HEK293 (cell line): Measurements from ENCODE around the gene AATK.
A peak's percentile ranks its signal among the peaks of the same experiment; 100 is the strongest.

ENCODE experiments used
- CTCF ChIP-seq: fragments of 450-650 bp; formaldehyde crosslinking; IDR thresholded peaks from 2 replicates; pipeline ENCODE4 v1.5.1; 2016; ENCODE audit warnings: missing biosample characterization, missing genetic modification characterization
- HOXC10 ChIP-seq: sonication (generic); formaldehyde crosslinking; IDR thresholded peaks from 2 replicates; pipeline ENCODE4 v1.8.1; 2023; ENCODE audit warnings: mild to moderate bottlenecking, missing genetic modification reagents
- SCRT2 ChIP-seq: fragments of 450-650 bp; formaldehyde crosslinking; IDR thresholded peaks from 2 replicates; pipeline ENCODE4 v1.5.1; 2016; ENCODE audit warnings: missing biosample characterization, missing genetic modification characterization
- ZBTB49 ChIP-seq: fragments of 450-650 bp; formaldehyde crosslinking; IDR thresholded peaks from 2 replicates; pipeline ENCODE4 v1.5.1; 2016; ENCODE audit warnings: missing biosample characterization, missing genetic modification characterization, low read depth
- ZNF121 ChIP-seq: fragments of 450-650 bp; formaldehyde crosslinking; IDR thresholded peaks from 2 replicates; pipeline ENCODE4 v1.5.1; 2016; ENCODE audit warnings: missing biosample characterization, missing genetic modification characterization
- ZNF174 ChIP-seq: fragments of 450-650 bp; formaldehyde crosslinking; IDR thresholded peaks from 2 replicates; pipeline ENCODE4 v1.5.0; 2017; ENCODE audit warnings: missing biosample characterization, mild to moderate bottlenecking, missing genetic modification characterization
- ZNF23 ChIP-seq: fragments of 450-650 bp; formaldehyde crosslinking; IDR thresholded peaks from 2 replicates; pipeline ENCODE4 v1.5.1; 2016; ENCODE audit warnings: missing biosample characterization, missing genetic modification characterization, borderline replicate concordance
- ZNF302 ChIP-seq: fragments of 450-650 bp; formaldehyde crosslinking; IDR thresholded peaks from 2 replicates; pipeline ENCODE4 v1.5.1; 2016; ENCODE audit warnings: missing biosample characterization, missing genetic modification characterization, low read depth
- ZNF514 ChIP-seq: fragments of 450-650 bp; formaldehyde crosslinking; IDR thresholded peaks from 2 replicates; pipeline ENCODE4 v1.5.1; 2016; ENCODE audit warnings: missing biosample characterization, missing genetic modification characterization
- ZNF610 ChIP-seq: fragments of 450-650 bp; formaldehyde crosslinking; IDR thresholded peaks from 2 replicates; pipeline ENCODE4 v1.5.1; 2016; ENCODE audit warnings: missing biosample characterization, missing genetic modification characterization, borderline replicate concordance
- TF ChIP-seq, protein P1 (sequence below): fragments of 450-650 bp; formaldehyde crosslinking; IDR thresholded peaks from 2 replicates; pipeline ENCODE4 v1.5.1; 2016; ENCODE audit warnings: missing biosample characterization, missing genetic modification characterization
- TF ChIP-seq, protein P2 (sequence below): fragments of 450-650 bp; formaldehyde crosslinking; IDR thresholded peaks from 2 replicates; pipeline ENCODE4 v1.5.1; 2017; ENCODE audit warnings: missing biosample characterization, missing genetic modification characterization
- TF ChIP-seq, protein P3 (sequence below): fragments of 450-650 bp; formaldehyde crosslinking; IDR thresholded peaks from 2 replicates; pipeline ENCODE4 v1.5.1; 2016; ENCODE audit warnings: missing biosample characterization, missing genetic modification characterization

- no peak for TF ChIP-seq HOXC10 (CRISPR knock-in tag)
- no peak for TF ChIP-seq ZBTB49 (tag by site-specific recombination)
- no peak for TF ChIP-seq CTCF (tag by site-specific recombination)
- no peak for TF ChIP-seq ZNF514 (tag by site-specific recombination)
- TF ChIP-seq ZNF610 (tag by site-specific recombination), result no peak
- 0 out of 2 replicates have a peak, but pooled peaks have one; percentile 10 for TF ChIP-seq SCRT2 (tag by site-specific recombination)
- TF ChIP-seq, protein P1, sequence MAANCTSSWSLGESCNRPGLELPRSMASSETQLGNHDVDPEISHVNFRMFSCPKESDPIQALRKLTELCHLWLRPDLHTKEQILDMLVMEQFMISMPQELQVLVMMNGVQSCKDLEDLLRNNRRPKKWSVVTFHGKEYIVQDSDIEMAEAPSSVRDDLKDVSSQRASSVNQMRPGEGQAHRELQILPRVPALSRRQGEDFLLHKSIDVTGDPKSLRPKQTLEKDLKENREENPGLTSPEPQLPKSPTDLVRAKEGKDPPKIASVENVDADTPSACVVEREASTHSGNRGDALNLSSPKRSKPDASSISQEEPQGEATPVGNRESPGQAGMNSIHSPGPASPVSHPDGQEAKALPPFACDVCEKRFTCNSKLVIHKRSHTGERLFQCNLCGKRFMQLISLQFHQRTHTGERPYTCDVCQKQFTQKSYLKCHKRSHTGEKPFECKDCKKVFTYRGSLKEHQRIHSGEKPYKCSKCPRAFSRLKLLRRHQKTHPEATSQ (tag by site-specific recombination), result no peak
- TF ChIP-seq ZNF174, result no peak
- TF ChIP-seq, protein P2, sequence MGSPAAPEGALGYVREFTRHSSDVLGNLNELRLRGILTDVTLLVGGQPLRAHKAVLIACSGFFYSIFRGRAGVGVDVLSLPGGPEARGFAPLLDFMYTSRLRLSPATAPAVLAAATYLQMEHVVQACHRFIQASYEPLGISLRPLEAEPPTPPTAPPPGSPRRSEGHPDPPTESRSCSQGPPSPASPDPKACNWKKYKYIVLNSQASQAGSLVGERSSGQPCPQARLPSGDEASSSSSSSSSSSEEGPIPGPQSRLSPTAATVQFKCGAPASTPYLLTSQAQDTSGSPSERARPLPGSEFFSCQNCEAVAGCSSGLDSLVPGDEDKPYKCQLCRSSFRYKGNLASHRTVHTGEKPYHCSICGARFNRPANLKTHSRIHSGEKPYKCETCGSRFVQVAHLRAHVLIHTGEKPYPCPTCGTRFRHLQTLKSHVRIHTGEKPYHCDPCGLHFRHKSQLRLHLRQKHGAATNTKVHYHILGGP (tag by site-specific recombination), result no peak
- no peak for TF ChIP-seq ZNF23 (tag by site-specific recombination)
- TF ChIP-seq, protein P3, sequence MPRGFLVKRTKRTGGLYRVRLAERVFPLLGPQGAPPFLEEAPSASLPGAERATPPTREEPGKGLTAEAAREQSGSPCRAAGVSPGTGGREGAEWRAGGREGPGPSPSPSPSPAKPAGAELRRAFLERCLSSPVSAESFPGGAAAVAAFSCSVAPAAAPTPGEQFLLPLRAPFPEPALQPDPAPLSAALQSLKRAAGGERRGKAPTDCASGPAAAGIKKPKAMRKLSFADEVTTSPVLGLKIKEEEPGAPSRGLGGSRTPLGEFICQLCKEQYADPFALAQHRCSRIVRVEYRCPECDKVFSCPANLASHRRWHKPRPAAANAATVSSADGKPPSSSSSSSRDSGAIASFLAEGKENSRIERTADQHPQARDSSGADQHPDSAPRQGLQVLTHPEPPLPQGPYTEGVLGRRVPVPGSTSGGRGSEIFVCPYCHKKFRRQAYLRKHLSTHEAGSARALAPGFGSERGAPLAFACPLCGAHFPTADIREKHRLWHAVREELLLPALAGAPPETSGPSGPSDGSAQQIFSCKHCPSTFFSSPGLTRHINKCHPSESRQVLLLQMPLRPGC, result no peak
- no peak for TF ChIP-seq ZNF302 (tag by site-specific recombination)
- TF ChIP-seq ZNF121 (tag by site-specific recombination), result no peak
Observed at GRCh38 chr17:81093619-81094508, 72.2 kb downstream of the AATK start.
